Chondrocyte (in vitro differentiated cells): ENCODE data around the gene STAU1. TPM values are rescaled to one million over a fixed set of nuclear protein-coding genes. Genes with fewer than 3 reads are reported as not detected.

Experiments used
- DNase-seq: peaks from one replicate; pipeline ENCODE4 v3.0.0; 2021; ENCODE audit warnings: mixed read lengths, low spot score
- H3K27ac Mint-ChIP-seq: one replicate; pipeline ENCODE4 v1.8.0; 2021; ENCODE audit warnings: mild to moderate bottlenecking, moderate library complexity, mixed read lengths; ENCODE audit not compliant: unreplicated experiment
- H3K27me3 Mint-ChIP-seq: 2 replicates; pipeline ENCODE4 v1.8.0; 2021; ENCODE audit warnings: low read depth, mixed read lengths
- H3K36me3 Mint-ChIP-seq: 2 replicates; pipeline ENCODE4 v1.8.0; 2021; ENCODE audit warnings: low read depth, mixed read lengths
- H3K4me1 Mint-ChIP-seq: 2 replicates; pipeline ENCODE4 v1.8.0; 2021; ENCODE audit warnings: low read depth, mild to moderate bottlenecking, mixed read lengths
- H3K4me3 Mint-ChIP-seq: one replicate; pipeline ENCODE4 v1.8.0; 2021; ENCODE audit warnings: mild to moderate bottlenecking, moderate library complexity, mixed read lengths; ENCODE audit not compliant: unreplicated experiment
- H3K9me3 Mint-ChIP-seq: 2 replicates; pipeline ENCODE4 v1.8.0; 2021; ENCODE audit warnings: low read depth, mixed read lengths
- CTCF ChIP-seq: fragments of 200-600 bp; sonication (generic); IDR thresholded peaks from 2 replicates; pipeline ENCODE4 v1.5.0; 2021; ENCODE audit warnings: antibody characterized with exemption, mild to moderate bottlenecking, moderate library complexity
- total RNA-seq: library from RNA; stranded (reverse); gene quantifications from 3 replicates; pipeline ENCODE4 v1.2.1, GENCODE V29; 2021

Gene STAU1
- total RNA-seq, 1 donor from 2014 or later: 77.2 TPM

GRCh38 chr20:49165611-49166010, 22.5 kb downstream of the STAU1 start:
- no peak for TF ChIP-seq CTCF
- Mint-ChIP-seq H3K4me3 (no peak overlapping the region), H3K9me3 (no peaks in the 10 kb centered on the region)

GRCh38 chr20:49163696-49164095, 24.4 kb downstream of the STAU1 start:
- Mint-ChIP-seq H3K4me1 (peaks cover 30% of the 10 kb centered on the region), H3K27me3 (no peaks in the 10 kb centered on the region), H3K27ac (no peak overlapping the region), H3K4me3 (no peak overlapping the region), H3K9me3 (no peaks in the 10 kb centered on the region), H3K36me3 (no peaks in the 10 kb centered on the region)
- no peak for TF ChIP-seq CTCF
- DNase-seq: no peak

More at GRCh38 chr20:49165611-49166010, 22.5 kb downstream of the STAU1 start:
- Mint-ChIP-seq H3K4me1 (peaks cover 39% of the 10 kb centered on the region), H3K27me3 (no peaks in the 10 kb centered on the region), H3K27ac (no peak overlapping the region), H3K36me3 (peaks cover under 1% of the 10 kb centered on the region)
- no peak for DNase-seq

DNA sequence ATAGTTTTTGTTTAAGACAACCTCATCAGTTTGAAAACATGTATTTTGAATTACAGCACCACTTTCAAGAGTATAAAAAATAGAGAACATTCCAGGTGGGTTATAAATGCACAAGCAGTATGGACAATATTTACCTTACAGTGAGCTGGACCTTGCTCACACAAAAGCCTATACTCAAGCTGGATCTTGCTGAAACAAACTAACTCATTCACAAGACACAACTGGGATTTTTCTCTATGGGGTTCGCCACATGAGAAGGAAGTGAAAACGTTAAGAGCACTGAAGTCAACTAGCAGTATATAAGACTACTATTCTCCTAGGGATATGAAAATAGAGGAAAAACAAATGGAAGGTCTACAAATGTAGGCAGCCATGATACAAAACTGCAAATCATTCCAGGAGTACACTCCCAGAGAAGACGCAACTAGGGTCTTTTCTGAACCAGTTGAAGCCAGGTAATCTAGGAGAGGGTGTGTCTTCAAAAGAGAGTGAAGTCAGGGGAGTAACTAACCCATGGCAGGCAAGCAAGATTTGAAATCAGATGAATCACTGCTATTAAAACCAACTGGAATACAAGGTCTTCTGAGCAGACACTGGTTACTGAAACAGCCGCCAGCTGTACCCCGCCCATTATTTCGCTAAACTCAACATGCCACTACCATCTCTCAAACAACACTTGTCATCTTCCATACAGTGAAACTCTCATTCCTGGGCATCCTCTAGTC, 26.5 kb downstream of the STAU1 start:
- H3K27ac Mint-ChIP-seq: no peak overlapping the region
- H3K27me3 Mint-ChIP-seq: no peaks in the 10 kb centered on the region

GRCh38 chr20:49160057-49160929, 27.8 kb downstream of the STAU1 start:
- Mint-ChIP-seq H3K4me1 (peaks cover 11% of the 10 kb centered on the region), H3K9me3 (no peaks in the 10 kb centered on the region), H3K36me3 (no peaks in the 10 kb centered on the region), H3K27me3 (no peaks in the 10 kb centered on the region), H3K4me3 (no peak overlapping the region), H3K27ac (no peak overlapping the region)
- no peak for DNase-seq
- no peak for TF ChIP-seq CTCF

More for the DNA sequence above, 26.5 kb downstream of the STAU1 start:
- no peaks in the 10 kb centered on the region for H3K9me3 Mint-ChIP-seq
- peaks cover 9% of the 10 kb centered on the region for H3K4me1 Mint-ChIP-seq
- TF ChIP-seq CTCF: no peak
- H3K36me3 Mint-ChIP-seq: no peaks in the 10 kb centered on the region
- DNase-seq: no peak
- H3K4me3 Mint-ChIP-seq: no peak overlapping the region

GRCh38 chr20:49157146-49157545, 31.0 kb downstream of the STAU1 start:
- no peak overlapping the region for H3K27ac Mint-ChIP-seq
- no peaks in the 10 kb centered on the region for H3K36me3 Mint-ChIP-seq
- H3K4me3 Mint-ChIP-seq: no peak overlapping the region
- H3K9me3 Mint-ChIP-seq: no peaks in the 10 kb centered on the region
- no peaks in the 10 kb centered on the region for H3K27me3 Mint-ChIP-seq
- no peak for DNase-seq
- no peak for TF ChIP-seq CTCF
- H3K4me1 Mint-ChIP-seq: peaks cover 13% of the 10 kb centered on the region
